Prostate gland (tissue), 2 donors: ENCODE measurements around the gene PPP2R5C.

Experiments used
- CTCF ChIP-seq, 4 experiments: fragments of 200-600 bp in 2 of 4; fragments of 450-650 bp in 2 of 4; sonication (generic) in 2 of 4; IDR thresholded peaks; 1 replicate in 3 of 4; 2 replicates in 1 of 4; pipeline ENCODE4 v1.5.1; 2016 to 2019; ENCODE audit warnings: antibody characterized with exemption in 4 of 4, mild to moderate bottlenecking in 2 of 4, moderate library complexity in 2 of 4
- POLR2A ChIP-seq: fragments of 450-650 bp; IDR thresholded peaks from one replicate; pipeline ENCODE4 v1.6.1; 2016; ENCODE audit warnings: antibody characterized with exemption, mild to moderate bottlenecking
- POLR2AphosphoS5 ChIP-seq: sonication (generic); formaldehyde crosslinking; IDR thresholded peaks from one replicate; pipeline ENCODE4 v1.6.1; 2017; ENCODE audit warnings: antibody characterized with exemption

- TF ChIP-seq CTCF (IDR thresholded peaks at IDR 0.05) = no peak
- TF ChIP-seq POLR2A = no peak
- TF ChIP-seq POLR2AphosphoS5 = no peak
Observed at GRCh38 chr14:101823066-101823465, 61.6 kb downstream of the PPP2R5C start.
